Embryonic facial prominence (tissue), 1 donor: Measurements from ENCODE around the gene USP34.
"Not testable (repeated sequence)": the region's sequence is repeated elsewhere in the genome, so short reads cannot be mapped to it uniquely, and the experiment has no call there.

ENCODE experiments used
- DNase-seq: peaks from one replicate; pipeline ENCODE4 v3.0.0-alpha.2; 2016; ENCODE audit errors: extremely low spot score

Gene USP34

GRCh38 chr2:61185231-61185728 is 285.6 kb downstream of the USP34 start:
- DNase-seq: no peak

DNA sequence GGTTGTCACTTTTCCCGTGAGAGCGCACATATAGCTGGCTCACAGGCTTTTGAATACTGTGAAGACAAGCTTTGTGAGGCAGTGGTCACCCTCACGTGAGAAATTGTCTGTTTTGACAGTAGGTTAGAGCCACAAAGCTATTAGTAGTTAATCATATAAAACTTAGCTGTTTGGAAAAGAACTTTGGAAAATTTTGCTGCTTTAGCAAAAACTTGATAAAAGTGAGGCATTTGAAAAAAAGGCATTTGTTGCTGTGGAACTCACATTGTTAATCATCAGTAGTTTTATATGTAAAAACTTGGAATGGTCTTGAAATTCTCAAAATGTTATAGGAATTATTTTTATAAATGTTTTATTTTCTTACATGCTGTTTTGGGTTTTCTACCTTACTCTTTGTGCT is 286.6 kb downstream of the USP34 start:
- DNase-seq: no peak

DNA sequence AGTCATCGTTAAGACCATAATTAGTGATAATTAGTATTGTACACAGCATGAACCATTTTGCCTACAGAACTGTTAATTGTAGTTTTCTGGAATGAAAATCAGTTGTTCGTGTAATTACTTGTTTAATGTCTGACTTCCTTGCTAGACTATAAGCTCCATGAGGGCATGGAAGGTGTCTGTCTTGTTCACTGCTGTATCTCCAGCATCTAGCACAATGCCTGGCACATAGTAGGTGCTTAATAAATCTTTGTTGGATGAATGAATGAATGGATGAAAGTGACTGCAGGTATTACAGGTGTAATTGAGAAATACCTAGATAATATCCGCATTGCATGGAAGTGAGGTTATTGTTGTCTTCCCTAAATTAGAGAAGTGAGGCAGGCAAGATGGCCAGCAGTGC is 287.1 kb downstream of the USP34 start:
- DNase-seq: no peak

DNA sequence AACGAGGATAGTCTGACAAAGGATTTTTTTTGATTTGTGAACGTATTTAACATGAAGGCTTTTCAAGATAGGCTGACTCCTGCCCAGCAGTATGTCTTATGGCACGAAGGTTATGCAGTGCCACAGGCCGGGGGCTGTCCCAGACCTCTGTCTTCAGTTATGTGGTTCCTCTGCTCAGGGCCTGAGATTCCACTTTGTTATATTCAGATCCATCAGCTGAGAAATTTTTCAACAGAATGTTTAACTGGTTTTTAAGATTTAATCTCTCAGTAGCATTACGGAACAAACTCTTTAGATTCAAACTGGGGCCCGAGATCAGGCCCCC is 288.9 kb downstream of the USP34 start:
- no peak for DNase-seq

GRCh38 chr2:61181382-61182058 is 289.4 kb downstream of the USP34 start:
- DNase-seq: no peak

DNA sequence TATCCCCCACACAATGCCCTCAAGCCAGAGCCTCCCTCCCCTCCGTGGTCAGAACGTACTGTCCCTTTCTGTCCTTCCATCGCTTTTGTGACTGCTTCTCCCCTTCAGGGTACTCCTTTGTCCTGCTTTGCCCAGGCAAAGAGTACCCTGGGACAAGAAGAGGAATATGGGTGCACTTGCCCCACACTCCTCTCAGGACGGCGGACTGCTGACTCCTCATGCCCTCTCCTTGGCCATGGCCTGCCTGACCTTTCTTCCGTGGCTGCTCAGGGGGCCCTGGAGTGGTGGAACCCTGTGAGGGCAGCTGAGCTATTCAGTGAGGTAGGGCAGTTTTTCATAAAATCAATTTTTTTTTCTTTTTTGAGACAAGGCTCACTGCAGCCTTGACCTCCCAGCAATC is 290.2 kb downstream of the USP34 start:
- no peak for DNase-seq

GRCh38 chr2:61179701-61180639 is 290.9 kb downstream of the USP34 start:
- DNase-seq: no peak

GRCh38 chr2:61178603-61179545 is 292.0 kb downstream of the USP34 start:
- no peak for DNase-seq

- peak; percentile 14 for DNase-seq
Measured at GRCh38 chr2:61177727-61178549, 292.9 kb downstream of the USP34 start.

DNA sequence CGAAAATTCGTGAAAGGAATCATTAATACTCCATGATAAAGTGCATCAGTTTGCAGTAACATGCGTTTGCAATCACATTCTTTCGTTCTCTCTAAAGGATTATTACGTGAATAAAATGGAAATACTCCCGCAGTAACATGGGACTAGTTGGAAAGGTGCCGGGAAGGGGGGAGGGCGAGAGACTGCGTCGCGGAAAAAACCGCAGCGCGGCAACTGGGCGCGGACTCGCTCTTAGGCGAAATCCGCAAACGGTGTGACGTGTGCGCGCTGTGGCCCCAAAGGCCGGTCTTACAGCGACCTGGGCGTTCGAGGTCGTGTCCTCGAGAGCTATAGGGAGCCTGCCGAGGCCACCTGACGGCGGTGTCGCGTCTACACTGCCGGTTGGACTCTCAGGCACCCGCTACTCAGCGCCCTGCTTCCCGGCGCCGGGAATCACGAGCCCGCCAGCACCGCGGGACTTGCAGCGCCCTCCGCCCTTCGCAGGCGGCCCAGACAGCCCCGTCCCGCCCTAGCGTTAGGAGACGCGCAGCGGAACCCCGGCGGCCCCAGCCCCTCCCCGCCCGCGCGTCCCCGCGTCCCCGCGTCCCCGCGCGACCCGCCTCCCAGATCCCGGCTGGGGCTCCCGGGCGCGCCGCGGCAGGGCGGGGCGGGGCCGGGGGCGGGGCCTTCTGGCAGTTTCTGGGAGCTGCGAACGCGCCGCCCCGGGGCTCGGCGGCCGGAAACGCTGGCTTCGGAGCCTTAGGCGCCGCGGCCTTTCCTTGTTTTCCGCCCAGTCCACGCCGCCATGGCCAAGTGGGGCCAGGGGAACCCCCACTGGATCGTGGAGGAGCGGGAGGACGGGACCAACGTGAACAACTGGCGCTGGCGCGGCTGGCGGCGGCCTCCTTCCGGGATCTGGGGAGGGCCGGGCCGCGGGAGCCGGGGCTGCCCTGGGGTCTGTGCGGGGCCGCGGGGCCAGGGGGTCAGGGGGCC is 293.8 kb downstream of the USP34 start:
- DNase-seq: peak; percentile 83

DNA sequence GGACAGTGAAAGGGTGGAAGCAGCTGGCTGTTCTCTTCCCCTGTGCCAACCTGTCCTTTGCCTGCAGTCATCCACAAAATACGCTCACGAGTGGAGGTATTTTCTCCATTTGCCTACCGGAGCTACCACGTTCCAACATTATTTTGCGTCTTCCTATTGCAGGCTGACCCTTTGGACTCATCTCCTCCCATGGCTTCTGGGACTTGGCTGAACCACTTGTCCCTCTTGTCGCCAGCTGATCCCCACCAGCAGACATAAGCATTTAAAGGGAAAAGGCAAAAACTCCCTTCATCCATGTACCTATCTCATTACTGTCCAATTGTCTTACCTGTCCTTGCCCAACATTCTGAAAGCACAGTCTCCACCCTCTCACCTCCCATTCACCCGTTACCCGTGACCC is 295.9 kb downstream of the USP34 start:
- no peak for DNase-seq

DNA sequence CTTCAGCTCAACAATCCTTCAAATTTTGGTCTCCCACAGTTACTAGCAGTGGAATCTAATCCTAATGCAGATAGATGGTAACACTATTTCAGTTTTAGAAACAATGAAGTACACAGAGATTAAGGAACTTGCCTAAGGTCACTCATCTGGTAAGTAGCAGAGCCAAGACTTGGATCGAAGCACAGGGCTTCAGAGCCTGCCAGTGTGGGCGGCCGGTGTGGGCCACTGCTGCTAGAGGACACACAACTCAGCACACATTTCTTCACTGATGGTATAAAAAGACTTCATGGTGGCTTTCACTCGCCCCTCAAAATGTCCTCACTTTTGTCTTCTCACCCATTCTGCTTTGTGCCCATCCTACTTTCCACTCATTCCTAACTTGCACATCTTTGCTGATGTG is 297.8 kb downstream of the USP34 start:
- DNase-seq: no peak

- no peak for DNase-seq
Measured at GRCh38 chr2:61172671-61173070, 298.2 kb downstream of the USP34 start.

- no peak for DNase-seq
Measured at GRCh38 chr2:61167579-61167978, 303.3 kb downstream of the USP34 start.

DNA sequence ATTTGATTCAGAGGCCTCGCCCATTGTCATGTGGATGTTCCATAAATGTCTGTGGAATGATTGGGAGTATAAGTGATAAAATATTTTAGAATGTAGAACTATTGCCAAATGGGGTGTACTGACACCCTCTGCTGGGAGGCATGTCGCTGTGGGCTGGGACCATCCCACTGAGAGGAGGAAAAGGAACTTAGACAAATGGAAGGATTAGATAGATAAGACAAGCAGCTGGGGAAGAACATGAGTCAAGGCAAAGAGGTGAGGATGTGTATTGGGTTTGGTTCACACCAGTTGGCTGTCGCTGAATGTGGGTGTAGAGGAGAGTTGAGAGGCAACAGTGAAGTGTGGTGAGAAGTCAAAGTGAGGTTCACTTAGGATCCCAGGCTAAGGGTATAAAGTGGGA is 304.9 kb downstream of the USP34 start:
- no peak for DNase-seq

- not testable (repeated sequence) for DNase-seq
Measured at GRCh38 chr2:61165082-61165481, 305.8 kb downstream of the USP34 start.

DNA sequence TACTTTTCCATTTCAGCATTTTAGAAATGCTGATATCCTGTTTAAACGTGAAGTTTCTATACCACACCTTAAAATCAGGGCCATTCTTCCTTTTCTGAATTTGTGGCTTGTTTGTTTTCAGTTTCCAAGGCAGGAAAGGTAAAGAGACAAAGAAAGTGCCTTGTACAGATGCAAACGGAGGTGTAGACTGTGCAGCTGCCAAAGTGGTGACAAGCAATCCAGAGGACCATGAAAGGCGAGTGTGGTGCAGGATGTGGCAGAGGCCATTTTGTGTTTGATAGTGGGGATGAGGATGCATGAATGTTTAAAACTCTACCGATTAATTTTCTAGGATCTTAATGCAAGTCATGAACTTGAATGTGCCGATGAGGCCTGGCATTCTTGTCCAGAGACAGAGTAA is 308.2 kb downstream of the USP34 start:
- DNase-seq: no peak

- DNase-seq: no peak
Measured at GRCh38 chr2:61161888-61162287, 309.0 kb downstream of the USP34 start, which contains the start of gene C2orf74. Gene C2orf74, plus strand, starts transcription at chr2:61162188. Its CDS starts 327 bp downstream, at chr2:61162515.

- no peak for DNase-seq
Measured at GRCh38 chr2:61158356-61158955, 312.4 kb downstream of the USP34 start.
